Vagina (tissue), 2 donors: Measurements from ENCODE around the gene HASPIN. TPM values are rescaled to one million over a fixed set of nuclear protein-coding genes. Genes with fewer than 3 reads are reported as not detected.

ENCODE experiments used
- DNase-seq, 2 donors: peaks; one replicate each; pipeline ENCODE4 v3.0.0-alpha.2; 2017; ENCODE audit errors: extremely low spot score in 2 of 2
- H3K27ac ChIP-seq: fragments of 200-600 bp; sonication (generic); one replicate; pipeline ENCODE4 v1.5.1; 2019
- H3K27me3 ChIP-seq: fragments of 200-600 bp; sonication (generic); one replicate; pipeline ENCODE4 v1.5.1; 2019
- H3K36me3 ChIP-seq, 2 donors: fragments of 200-600 bp; sonication (generic); one replicate each; pipeline ENCODE4 v1.5.1; 2017 to 2019
- H3K4me1 ChIP-seq: fragments of 200-600 bp; sonication (generic); one replicate; pipeline ENCODE4 v1.5.1; 2019
- H3K4me3 ChIP-seq, 2 donors: fragments of 200-600 bp; sonication (generic); 1 replicate in 1 of 2; 2 replicates in 1 of 2; pipeline ENCODE4 v1.5.1; 2016 to 2019
- H3K9me3 ChIP-seq: fragments of 200-600 bp; sonication (generic); one replicate; pipeline ENCODE4 v1.5.1; 2019
- CTCF ChIP-seq, 3 experiments: fragments of 450-650 bp in 2 of 3; fragments of 200-600 bp in 1 of 3; sonication (generic) in 1 of 3; IDR thresholded peaks; one replicate each; pipeline ENCODE4 v1.5.1; 2017 to 2019; ENCODE audit warnings: antibody characterized with exemption in 3 of 3, mild to moderate bottlenecking in 2 of 3, moderate library complexity in 2 of 3
- POLR2A ChIP-seq, 2 donors: fragments of 450-650 bp; IDR thresholded peaks; one replicate each; pipeline ENCODE4 v1.6.1; 2017; ENCODE audit warnings: antibody characterized with exemption in 2 of 2, mild to moderate bottlenecking in 2 of 2, moderate library complexity in 2 of 2
- POLR2AphosphoS5 ChIP-seq, 2 donors: sonication (generic); formaldehyde crosslinking; IDR thresholded peaks; one replicate each; pipeline ENCODE4 v1.9.0; 2017; ENCODE audit warnings: antibody characterized with exemption in 2 of 2, mild to moderate bottlenecking in 2 of 2, low read depth in 1 of 2; ENCODE audit not compliant: insufficient read depth in 1 of 2
- intact Hi-C: fragments of 100-400 bp; cut with DNase I; formaldehyde crosslinking; loops from one replicate; pipeline ENCODE4 v1.15.1; 2023
- total RNA-seq: library from RNA; depleted of rRNA; stranded (reverse); fragments of >200 nt; gene quantifications from one replicate; pipeline ENCODE4 v1.2.3, GENCODE V29; 2016

HASPIN gene
- total RNA-seq, 1 donor from 2014 or later: 0.74 TPM

- Histone ChIP-seq H3K4me3 (peak overlapping the region in 1 of 2 donors; percentile 43), H3K27me3 (no peaks in the 10 kb centered on the region), H3K27ac (peak overlapping the region; percentile 63), H3K9me3 (no peaks in the 10 kb centered on the region), H3K36me3 (no peaks in the 10 kb centered on the region), H3K4me1 (peaks cover 11% of the 10 kb centered on the region)
- TF ChIP-seq CTCF (IDR thresholded peaks at IDR 0.05) (no peak), POLR2AphosphoS5 (IDR thresholded peaks at IDR 0.05; ENCODE audit: insufficient read depth in 1 of 2, low read depth in 1 of 2) (peak; percentile 42 to 59), POLR2A (IDR thresholded peaks at IDR 0.05) (no peak)
- intact Hi-C loops: no loop called here
- DNase-seq: peak; percentile 90 to 98
These were observed 31.0 kb downstream of the HASPIN start for GRCh38 chr17:3754458-3755334.

- TF ChIP-seq CTCF (IDR thresholded peaks at IDR 0.05): no peak
- H3K4me3 ChIP-seq: peak overlapping the region in 1 of 2 donors; percentile 43
- no peaks in the 10 kb centered on the region for H3K9me3 ChIP-seq
- peak overlapping the region; percentile 63 for H3K27ac ChIP-seq
- intact Hi-C loops: no loop called here
- peaks cover 11% of the 10 kb centered on the region for H3K4me1 ChIP-seq
- H3K27me3 ChIP-seq: no peaks in the 10 kb centered on the region
- no peak for DNase-seq
- no peaks in the 10 kb centered on the region for H3K36me3 ChIP-seq
These were observed 31.8 kb downstream of the HASPIN start for GRCh38 chr17:3755335-3756030.

GRCh38 chr17:3759597-3760216 lies 36.0 kb downstream of the HASPIN start:
- no peaks in the 10 kb centered on the region for H3K36me3 ChIP-seq
- H3K4me3 ChIP-seq: no peak overlapping the region
- DNase-seq: no peak
- no peaks in the 10 kb centered on the region for H3K27me3 ChIP-seq
- H3K9me3 ChIP-seq: no peaks in the 10 kb centered on the region
- H3K27ac ChIP-seq: no peak overlapping the region
- H3K4me1 ChIP-seq: peaks cover 10% of the 10 kb centered on the region
- no peak for TF ChIP-seq CTCF (IDR thresholded peaks at IDR 0.05)
- TF ChIP-seq POLR2A (IDR thresholded peaks at IDR 0.05): no peak
- no peak for TF ChIP-seq POLR2AphosphoS5 (IDR thresholded peaks at IDR 0.05; ENCODE audit: insufficient read depth in 1 of 2, low read depth in 1 of 2)
- intact Hi-C loops: no loop called here

- H3K27me3 ChIP-seq: no peaks in the 10 kb centered on the region
- DNase-seq: no peak
- intact Hi-C loops: no loop called here
- H3K4me1 ChIP-seq: no peaks in the 10 kb centered on the region
- TF ChIP-seq POLR2A (IDR thresholded peaks at IDR 0.05): no peak
- no peak for TF ChIP-seq CTCF (IDR thresholded peaks at IDR 0.05)
- no peak for TF ChIP-seq POLR2AphosphoS5 (IDR thresholded peaks at IDR 0.05; ENCODE audit: insufficient read depth in 1 of 2, low read depth in 1 of 2)
- H3K27ac ChIP-seq: no peak overlapping the region
- H3K9me3 ChIP-seq: no peaks in the 10 kb centered on the region
- no peak overlapping the region for H3K4me3 ChIP-seq
- H3K36me3 ChIP-seq: no peaks in the 10 kb centered on the region
These were observed 37.6 kb downstream of the HASPIN start for GRCh38 chr17:3761036-3761917.
